Hypothalamus (tissue), 51 donors: Measurements from ENCODE around the gene CBLIF.
"Not testable (repeated sequence)": the region's sequence is repeated elsewhere in the genome, so short reads cannot be mapped to it uniquely, and the experiment has no call there.

Experiments
- DNase-seq, 51 donors: peaks; one replicate each; lab custom pipeline; 2025; lab: John Stamatoyannopoulos, UW

CBLIF gene

DNA sequence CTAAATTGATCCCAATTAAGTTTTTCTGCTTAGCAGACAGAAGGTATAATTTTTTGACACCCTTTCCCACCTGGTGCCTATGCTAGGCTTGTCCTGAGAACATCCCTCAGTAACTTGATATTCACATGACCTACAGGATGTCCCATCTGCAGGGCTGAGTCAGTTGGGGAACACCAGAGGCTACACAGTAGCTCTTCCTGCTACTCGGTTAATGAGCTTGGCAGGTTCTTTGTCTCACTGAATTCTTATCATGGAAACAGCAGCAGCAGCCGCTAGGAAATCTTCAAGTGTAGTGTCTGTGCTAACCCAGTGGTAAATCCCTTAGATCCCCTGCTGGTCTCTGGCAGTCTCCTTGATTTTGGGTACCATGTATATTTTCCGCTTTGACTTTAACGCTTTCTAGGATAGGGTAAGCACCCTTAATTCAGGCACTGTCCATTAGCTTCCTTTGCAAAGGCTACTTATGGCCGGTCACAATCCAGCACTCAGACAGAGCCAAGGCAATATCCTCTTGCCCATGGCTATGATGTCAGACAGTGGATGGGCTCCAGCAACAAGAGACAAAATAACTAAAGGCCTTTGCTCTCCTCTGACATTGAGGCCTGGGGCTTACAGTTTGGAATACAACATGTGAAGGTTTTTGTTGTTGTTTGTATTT lies 43.2 kb downstream of the CBLIF start:
- DNase-seq: peak in 21 of 51 donors; percentile 3 to 91 (median 26)

DNA sequence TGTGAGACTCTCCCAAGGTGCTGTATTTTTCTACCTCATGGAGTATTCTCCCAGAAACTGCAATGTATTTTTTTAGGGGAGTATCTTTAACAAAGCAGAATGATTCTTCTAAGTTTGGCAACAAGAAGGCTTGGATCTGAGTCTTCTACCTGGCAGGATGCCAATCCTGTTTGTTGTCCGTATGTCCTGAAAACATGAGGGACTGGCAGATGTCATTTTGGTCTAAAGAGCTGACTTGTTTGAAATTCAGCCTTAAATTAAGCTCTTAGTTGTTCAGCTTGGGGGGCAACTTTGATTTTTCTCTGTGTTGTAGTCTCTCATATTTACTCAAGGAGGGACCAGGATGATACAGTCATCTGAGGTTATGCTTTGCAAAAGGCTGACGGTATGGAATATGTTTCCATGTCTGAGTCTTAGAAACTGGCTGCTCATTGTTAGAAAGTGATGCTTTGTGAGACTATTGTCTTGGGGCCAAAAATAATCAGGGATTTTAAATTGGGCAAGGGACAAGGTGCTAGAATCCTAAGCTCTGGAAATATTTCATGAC lies 44.1 kb downstream of the CBLIF start:
- DNase-seq: no peak

DNA sequence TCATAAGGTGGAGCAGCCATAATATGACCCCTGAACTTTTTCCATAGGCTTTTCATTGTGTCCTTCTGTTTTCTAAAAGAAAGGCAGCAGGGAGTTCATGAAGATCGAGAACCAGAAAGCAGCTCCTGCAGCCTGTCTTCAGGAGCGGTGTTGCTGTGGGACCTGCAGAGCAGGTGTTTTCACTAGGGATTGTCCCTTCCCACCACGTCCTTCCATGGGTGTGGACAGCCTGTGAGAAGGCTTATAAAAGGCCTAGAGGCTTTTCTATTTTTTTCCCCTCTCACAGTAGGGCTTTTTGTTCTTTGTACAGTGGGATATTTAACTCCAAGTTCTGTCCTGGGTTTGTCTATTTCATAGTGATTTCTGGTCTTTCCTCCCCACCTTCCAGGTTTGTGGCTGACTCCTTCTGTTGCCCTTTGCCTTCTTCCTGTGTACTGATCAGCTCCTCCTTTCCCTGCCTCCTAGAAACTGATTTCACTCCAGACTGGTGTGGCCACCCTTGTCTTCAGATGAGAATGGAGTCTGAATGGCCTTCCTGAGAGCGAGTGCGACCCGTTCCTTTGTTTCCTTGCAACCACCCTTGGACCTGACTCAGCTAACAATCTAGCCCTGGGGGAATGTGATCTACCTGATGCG lies 44.8 kb downstream of the CBLIF start:
- no peak for DNase-seq

DNA sequence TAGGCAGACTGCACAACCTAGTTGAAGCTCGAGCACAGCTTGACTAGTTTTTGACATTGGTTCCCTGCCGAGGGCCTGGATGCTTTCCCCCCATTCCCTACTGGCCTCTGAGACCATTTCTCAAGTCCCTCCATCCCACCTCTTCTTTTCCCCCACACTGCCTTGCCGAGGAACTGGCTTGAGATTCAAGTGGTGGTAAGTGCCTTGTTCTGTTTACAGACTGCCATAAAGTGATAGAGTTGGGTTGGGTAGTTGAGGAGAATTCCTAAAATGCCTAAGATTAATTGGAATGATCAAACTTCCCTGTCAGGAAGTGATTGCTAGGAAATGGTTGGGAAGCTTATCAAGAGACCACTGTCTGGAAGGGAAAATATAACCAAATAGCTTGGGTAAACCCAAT lies 50.9 kb downstream of the CBLIF start:
- no peak for DNase-seq

DNA sequence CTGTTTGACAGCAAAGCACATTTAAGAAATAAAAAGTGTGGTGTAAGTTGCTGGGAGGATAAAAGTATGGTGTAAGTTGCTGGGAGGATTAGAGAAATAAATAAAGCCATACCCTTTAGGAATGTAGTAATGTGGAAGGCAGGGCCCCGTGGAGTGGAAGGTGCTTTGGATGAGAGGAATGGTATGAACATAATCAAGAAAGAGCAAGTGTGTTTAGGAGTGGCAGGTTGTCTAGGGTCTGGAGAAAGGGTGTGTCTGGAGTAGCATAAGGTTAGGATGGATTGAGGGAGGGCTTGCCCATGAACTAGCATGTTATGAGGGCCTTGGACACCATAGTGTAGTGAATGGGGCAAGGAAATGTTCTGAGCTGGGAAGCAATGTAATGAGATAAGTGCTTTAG lies 52.8 kb downstream of the CBLIF start:
- no peak for DNase-seq

DNA sequence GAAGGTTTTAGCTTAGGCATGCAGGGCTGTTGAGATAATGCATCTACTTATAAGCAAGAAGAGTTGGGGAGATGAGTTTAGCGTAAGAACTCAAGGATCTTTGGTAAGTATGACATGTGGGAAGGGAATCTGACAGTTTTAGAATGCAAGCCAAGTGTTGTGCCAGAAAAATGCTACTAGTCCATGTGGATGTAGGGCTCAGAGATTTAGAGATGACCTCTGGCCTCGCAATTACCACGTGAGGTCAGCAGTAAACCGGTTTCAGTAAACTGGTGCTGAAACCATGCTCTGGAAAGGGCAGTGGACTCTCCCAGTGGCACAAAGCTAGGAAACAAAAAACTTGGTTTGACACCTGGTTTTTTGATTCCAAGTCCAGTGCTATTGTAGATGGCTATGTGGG lies 53.7 kb downstream of the CBLIF start:
- DNase-seq: no peak

DNA sequence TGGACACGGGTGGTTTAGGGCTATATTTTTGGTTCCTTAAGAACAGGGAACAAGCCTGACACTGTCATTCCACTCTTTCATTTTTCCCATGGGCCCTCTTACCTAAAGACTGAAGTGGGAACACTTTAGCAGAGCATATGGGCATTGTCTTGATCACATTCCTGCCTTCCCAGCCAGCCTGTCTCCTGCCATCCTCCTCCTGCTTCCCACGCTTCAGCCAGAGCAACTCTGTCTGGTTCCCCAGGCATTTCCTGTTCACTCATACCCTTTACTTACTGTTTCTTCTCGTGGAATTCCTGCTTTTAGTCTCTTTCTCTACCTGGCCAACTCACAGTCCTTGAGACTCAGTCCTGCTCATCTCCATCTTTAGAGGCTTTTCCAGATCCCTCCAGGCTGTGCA lies 57.5 kb downstream of the CBLIF start:
- peak in 1 of 51 donors; percentile 24 for DNase-seq

DNA sequence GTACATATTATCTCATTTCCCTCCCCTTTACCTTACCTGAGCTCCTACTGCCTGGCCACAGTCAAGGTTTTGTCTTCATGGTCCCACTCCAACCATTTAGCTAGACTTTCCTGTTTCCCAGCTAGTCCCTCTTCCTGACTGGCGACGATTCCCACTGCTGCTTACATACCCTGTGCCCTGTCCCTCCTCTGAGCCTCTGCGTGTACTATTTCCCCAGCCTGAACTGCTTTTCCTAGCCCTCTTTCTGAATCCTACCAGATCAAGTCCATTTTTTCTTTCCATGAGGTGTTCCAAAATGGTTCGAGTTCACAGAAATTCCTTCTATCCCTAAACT lies 58.1 kb downstream of the CBLIF start:
- DNase-seq: no peak

DNA sequence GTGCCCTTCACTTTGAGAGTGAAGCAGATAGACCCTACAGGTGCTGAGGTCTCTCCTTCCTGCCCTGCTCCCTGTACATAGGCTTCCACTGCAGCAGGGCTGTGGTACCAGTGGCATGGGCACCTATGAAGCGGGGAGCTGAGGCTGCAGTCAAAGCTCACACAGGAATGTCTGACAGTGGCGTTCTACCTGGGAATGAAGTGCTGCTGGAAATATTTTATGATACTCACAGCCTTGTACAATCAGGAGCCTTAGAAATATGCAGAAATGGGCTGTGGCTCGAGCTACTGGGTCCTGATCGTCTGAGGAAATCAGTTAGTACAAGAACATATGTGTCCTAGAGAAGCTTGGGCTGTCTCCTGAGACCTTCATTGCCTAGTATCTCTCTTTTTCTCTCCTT lies 59.5 kb downstream of the CBLIF start:
- no peak for DNase-seq

DNA sequence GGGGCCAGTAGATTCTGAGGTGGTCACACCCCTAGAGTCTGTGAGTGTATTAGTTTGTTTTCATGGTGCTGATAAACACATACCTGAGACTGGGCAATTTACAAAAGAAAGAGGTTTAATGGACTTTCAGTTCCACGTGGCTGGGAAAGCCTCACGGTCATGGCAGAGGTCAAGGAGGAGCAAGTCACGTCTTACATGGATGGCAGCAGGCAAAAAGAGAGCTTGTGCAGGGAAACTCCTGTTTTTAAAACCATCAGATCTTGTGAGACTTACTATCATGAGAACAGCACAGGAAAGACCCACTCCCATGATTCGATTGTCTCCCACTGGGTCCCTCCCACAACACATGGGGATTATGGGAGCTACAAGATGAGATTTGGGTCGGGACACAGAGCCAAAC lies 60.9 kb downstream of the CBLIF start:
- DNase-seq: not testable (repeated sequence)

DNA sequence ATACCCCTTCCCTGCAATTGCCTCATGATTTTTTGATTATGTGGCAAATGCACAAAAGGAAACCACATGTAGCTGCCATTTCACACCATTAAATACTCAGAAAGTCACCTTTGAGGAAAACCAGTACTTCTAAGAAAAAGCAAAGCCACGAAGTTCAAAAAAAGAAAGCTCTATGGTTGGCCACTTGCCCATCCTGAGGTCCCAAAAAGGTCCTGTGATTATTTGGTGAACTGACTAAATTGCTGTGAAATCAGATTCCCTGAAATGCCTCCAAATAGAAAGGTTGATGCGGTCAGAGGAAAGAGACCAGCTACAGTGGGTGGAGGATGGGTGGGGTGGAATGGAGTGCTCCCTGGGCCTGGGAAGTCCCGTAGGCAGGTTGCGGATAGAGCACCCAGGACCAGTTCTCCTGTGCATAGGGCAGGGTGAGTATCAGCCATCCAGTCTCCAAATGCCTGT lies 61.6 kb downstream of the CBLIF start:
- DNase-seq: no peak

DNA sequence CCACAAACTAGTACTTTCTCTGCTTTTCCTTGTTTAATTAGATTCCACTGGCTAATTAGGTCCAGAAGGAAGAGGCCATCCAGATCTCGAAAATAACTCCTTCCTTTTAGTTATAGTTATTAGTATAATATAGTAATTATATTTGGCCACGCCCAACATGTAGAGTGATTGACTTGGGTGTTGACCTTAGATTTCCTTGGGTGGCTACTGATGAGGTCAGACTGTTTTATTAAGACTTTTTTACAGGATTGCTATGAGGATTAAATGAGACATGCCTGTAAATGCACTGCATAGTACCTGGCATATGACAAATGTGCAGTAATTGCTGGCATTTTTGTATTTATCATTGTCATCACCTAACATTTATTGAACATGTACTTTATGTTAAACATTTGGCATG lies 63.2 kb downstream of the CBLIF start:
- DNase-seq: no peak

DNA sequence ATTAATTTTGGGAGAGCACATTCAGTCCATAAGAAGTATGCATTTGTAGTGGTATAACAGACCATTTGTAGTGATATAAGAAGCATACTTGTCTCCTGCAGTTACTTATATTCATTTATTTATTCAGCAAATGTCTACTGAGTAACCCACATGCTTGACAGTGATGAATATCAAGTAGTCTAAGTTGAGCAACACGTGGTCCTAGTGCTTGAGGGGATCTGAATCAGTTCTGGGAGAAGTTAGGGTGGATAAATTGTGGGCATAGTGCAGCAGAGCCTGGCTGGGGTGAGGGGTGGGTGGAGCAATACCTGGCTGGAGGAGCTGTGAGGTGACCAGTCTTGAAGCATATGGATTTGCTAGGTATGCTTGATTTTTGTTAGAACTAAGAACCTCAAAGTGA lies 65.8 kb downstream of the CBLIF start:
- no peak for DNase-seq
